ENCODE data around the gene GJC2. TPM values are rescaled to one million over a fixed set of nuclear protein-coding genes. Genes with fewer than 3 reads are reported as not detected.

GJC2 gene
- total RNA-seq, 4 donors from 2014 or later, result 0.20 to 7.1 (median 1.4) TPM

DNA sequence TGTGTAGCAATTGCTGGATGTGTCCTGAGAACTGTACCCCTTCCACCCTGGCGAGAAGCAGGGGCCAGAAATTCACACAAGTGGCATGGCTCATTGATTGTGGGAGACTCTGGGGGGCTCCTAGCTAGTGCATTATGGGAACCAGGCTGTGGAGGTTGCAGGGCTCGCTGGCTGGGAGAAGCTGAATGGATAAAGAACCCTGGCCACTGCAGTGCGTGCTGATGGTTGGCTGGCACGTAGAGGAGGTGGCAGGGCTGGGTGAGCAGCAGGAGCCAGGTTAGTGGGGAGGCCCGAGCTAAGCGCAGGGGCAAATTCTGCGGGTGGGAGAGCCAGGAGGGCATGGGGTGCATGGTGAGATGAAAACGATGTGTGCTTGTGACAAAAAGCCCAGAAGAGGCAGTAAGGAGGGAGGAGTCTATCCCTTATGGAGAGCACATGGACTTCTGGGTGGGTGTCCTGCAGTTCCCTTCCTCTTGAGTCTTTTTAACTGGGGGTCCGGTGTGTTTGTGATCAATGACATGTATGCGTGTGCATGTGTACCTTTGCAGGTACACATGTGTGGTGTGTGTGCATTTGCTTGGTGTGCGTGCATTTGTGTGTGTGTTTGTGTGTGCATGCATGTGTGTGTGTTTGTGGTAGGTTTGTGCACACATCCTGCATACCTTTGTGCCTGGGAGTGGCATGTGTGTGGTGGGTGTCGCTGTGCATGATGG, 6.1 kb upstream of the GJC2 start:
- H3K4me3 ChIP-seq, result no peak overlapping the region
- no peaks in the 10 kb centered on the region for H3K36me3 ChIP-seq
- peaks cover 18 to 42% (median 25%) of the 10 kb centered on the region in 4 donors for H3K4me1 ChIP-seq
- in situ Hi-C loops (cut with MboI; ENCODE audit: low pct_ligation_motif_present in 1 of 4, low pct_unique_long_range_greater_than_20kb in 1 of 4, low sequenced_read_pairs in 3 of 4) (no loop called here), intact Hi-C loops (cut with DNase I; ENCODE audit: low total_unique reads) (no loop called here)
- TF ChIP-seq, protein P1, sequence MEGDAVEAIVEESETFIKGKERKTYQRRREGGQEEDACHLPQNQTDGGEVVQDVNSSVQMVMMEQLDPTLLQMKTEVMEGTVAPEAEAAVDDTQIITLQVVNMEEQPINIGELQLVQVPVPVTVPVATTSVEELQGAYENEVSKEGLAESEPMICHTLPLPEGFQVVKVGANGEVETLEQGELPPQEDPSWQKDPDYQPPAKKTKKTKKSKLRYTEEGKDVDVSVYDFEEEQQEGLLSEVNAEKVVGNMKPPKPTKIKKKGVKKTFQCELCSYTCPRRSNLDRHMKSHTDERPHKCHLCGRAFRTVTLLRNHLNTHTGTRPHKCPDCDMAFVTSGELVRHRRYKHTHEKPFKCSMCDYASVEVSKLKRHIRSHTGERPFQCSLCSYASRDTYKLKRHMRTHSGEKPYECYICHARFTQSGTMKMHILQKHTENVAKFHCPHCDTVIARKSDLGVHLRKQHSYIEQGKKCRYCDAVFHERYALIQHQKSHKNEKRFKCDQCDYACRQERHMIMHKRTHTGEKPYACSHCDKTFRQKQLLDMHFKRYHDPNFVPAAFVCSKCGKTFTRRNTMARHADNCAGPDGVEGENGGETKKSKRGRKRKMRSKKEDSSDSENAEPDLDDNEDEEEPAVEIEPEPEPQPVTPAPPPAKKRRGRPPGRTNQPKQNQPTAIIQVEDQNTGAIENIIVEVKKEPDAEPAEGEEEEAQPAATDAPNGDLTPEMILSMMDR (IDR thresholded peaks at IDR 0.05), result no peak
- TF ChIP-seq EP300 (IDR thresholded peaks at IDR 0.05; ENCODE audit: low read depth) (no peak), POLR2A (IDR thresholded peaks at IDR 0.05) (no peak), POLR2AphosphoS5 (IDR thresholded peaks at IDR 0.05) (no peak)
- 86 to 93% methylated on average over 10 to 12 of the region's 12 CpGs for WGBS, 2 donors (ENCODE audit: low coverage in 1 of 2)
- no peak overlapping the region for H3K27ac ChIP-seq
- no peaks in the 10 kb centered on the region for H3K27me3 ChIP-seq
- DNase-seq, result no peak
- H3K9me3 ChIP-seq, result no peaks in the 10 kb centered on the region

DNA sequence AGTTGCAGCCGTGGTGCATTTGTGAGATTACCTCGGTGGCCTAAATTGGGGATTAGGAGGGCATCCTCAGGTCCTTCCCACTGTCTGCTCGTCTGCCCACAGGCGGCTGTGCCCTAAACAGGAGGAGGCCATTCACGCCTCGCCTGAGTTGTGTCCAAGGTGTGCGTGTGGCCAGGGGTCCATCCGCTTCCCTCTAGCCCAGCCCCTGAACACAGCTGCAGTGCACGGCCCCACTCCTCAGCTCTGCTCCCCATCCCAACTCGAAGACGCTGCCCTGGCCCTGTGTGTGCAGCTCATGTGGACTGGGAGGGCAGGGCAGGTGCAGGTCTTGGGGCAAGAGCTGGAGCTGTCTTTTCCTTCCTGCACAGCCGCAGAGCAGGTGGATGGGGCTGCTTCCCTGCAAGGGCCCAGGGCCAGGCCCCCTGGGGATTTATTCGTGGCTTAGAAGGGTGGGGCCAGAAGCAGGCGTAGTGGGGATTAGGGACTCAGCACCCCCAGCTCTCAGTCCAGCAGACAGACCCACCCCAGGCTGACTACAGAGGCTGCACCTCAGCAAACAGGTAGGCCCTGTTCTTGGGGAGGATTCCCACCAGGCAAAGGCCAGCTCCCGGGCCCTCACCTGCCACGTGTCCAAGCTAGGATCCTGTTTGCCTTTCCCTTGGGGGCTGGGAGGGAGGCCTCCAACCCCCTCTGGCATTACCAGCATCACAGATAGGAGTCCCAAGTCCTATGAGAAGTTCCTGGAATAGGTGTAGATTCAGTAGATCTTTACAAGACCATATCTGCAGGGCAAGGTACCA, 5.3 kb upstream of the GJC2 start:
- Histone ChIP-seq H3K4me1 (peaks cover 24 to 47% (median 27%) of the 10 kb centered on the region in 4 donors), H3K4me3 (no peak overlapping the region), H3K27ac (no peak overlapping the region), H3K9me3 (no peaks in the 10 kb centered on the region), H3K27me3 (no peaks in the 10 kb centered on the region), H3K36me3 (no peaks in the 10 kb centered on the region)
- no peak for DNase-seq
- in situ Hi-C loops (cut with MboI; ENCODE audit: low pct_ligation_motif_present in 1 of 4, low pct_unique_long_range_greater_than_20kb in 1 of 4, low sequenced_read_pairs in 3 of 4) (no loop called here), intact Hi-C loops (cut with DNase I; ENCODE audit: low total_unique reads) (no loop called here)
- 84 to 93% methylated on average over 2 to 9 of the region's 16 CpGs for WGBS, 2 donors (ENCODE audit: low coverage in 1 of 2)
- TF ChIP-seq POLR2A (IDR thresholded peaks at IDR 0.05) (no peak), EP300 (IDR thresholded peaks at IDR 0.05; ENCODE audit: low read depth) (no peak), POLR2AphosphoS5 (IDR thresholded peaks at IDR 0.05) (no peak)
- TF ChIP-seq, protein P1 (IDR thresholded peaks at IDR 0.05), result no peak

DNA sequence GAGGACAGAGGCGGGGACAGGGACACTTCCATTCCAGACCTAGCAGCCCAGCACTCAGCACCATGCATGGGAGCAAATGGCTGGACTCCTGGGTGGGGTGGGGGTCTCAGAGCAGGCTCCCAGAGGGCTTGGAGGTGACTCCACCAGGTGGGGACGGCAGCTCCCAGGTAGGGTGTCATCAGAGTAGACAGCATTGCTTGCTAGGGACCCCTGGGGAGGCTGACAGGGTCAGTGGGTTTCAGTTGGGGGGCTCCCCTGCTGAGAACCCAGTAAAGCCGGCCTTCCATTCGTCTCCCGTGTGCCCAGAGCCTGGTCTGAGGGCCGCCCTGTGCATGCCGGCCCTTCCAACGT, 4.8 kb upstream of the GJC2 start:
- H3K4me1 ChIP-seq, result peaks cover 23 to 51% (median 32%) of the 10 kb centered on the region in 4 donors
- TF ChIP-seq POLR2AphosphoS5 (IDR thresholded peaks at IDR 0.05) (no peak), POLR2A (IDR thresholded peaks at IDR 0.05) (no peak), EP300 (IDR thresholded peaks at IDR 0.05; ENCODE audit: low read depth) (no peak)
- TF ChIP-seq, protein P1 (IDR thresholded peaks at IDR 0.05), result no peak
- in situ Hi-C loops (cut with MboI; ENCODE audit: low pct_ligation_motif_present in 1 of 4, low pct_unique_long_range_greater_than_20kb in 1 of 4, low sequenced_read_pairs in 3 of 4), result no loop called here
- no peaks in the 10 kb centered on the region for H3K36me3 ChIP-seq
- 86% methylated on average over 8 of the region's 8 CpGs; no CpG with 5 or more reads in 1 of the 2 donors for WGBS, 2 donors (ENCODE audit: low coverage in 1 of 2)
- H3K27ac ChIP-seq, result no peak overlapping the region
- H3K27me3 ChIP-seq, result no peaks in the 10 kb centered on the region
- H3K9me3 ChIP-seq, result no peaks in the 10 kb centered on the region
- intact Hi-C loops (cut with DNase I; ENCODE audit: low total_unique reads), result no loop called here
- DNase-seq, result no peak
- H3K4me3 ChIP-seq, result no peak overlapping the region
